H9 (cell line): ENCODE data around the gene CSNK2B. TPM values are rescaled to one million over a fixed set of nuclear protein-coding genes. Genes with fewer than 3 reads are reported as not detected.

Experiments
- DNase-seq: peaks from one replicate; pipeline ENCODE4 v3.0.0-alpha.2; 2017
- H2AFZ ChIP-seq: one replicate; pipeline ENCODE4 v1.6.1; 2013; ENCODE audit warnings: mild to moderate bottlenecking, low read length, control low read depth, moderate library complexity
- H2AK5ac ChIP-seq: 2 replicates; pipeline ENCODE4 v1.6.1; 2013; ENCODE audit warnings: low read length, control low read depth, mixed read lengths; ENCODE audit not compliant: insufficient read length
- H2BK120ac ChIP-seq: one replicate; pipeline ENCODE4 v1.6.1; 2013; ENCODE audit warnings: low read depth, mild to moderate bottlenecking, low read length, control low read depth, inconsistent platforms; ENCODE audit not compliant: poor library complexity, severe bottlenecking
- H2BK12ac ChIP-seq: 2 replicates; pipeline ENCODE4 v1.6.1; 2013; ENCODE audit warnings: low read length, control low read depth, mixed read lengths, low read depth; ENCODE audit not compliant: insufficient read length
- H2BK15ac ChIP-seq: 2 replicates; pipeline ENCODE4 v1.6.1; 2013; ENCODE audit warnings: low read depth, low read length, control low read depth
- H2BK20ac ChIP-seq: one replicate; pipeline ENCODE4 v1.6.1; 2013; ENCODE audit warnings: low read depth, mild to moderate bottlenecking, low read length, control low read depth, inconsistent platforms; ENCODE audit not compliant: poor library complexity, severe bottlenecking
- H2BK5ac ChIP-seq: 2 replicates; pipeline ENCODE4 v1.6.1; 2013; ENCODE audit warnings: low read length, control low read depth, mixed read lengths; ENCODE audit not compliant: insufficient read length
- H3K14ac ChIP-seq: 2 replicates; pipeline ENCODE4 v1.6.1; 2013; ENCODE audit warnings: low read length, control low read depth; ENCODE audit not compliant: insufficient read depth
- H3K18ac ChIP-seq: 2 replicates; pipeline ENCODE4 v1.6.1; 2013; ENCODE audit warnings: low read depth, mild to moderate bottlenecking, mixed read lengths, low read length, control low read depth; ENCODE audit not compliant: insufficient read length
- H3K23ac ChIP-seq: 2 replicates; pipeline ENCODE4 v1.6.1; 2013; ENCODE audit warnings: low read length, control low read depth, mixed read lengths, low read depth; ENCODE audit not compliant: insufficient read length
- H3K23me2 ChIP-seq: 2 replicates; pipeline ENCODE4 v1.6.1; 2013; ENCODE audit warnings: low read depth, mild to moderate bottlenecking, mixed read lengths, low read length, control low read depth; ENCODE audit not compliant: insufficient read length, poor library complexity, severe bottlenecking
- H3K27ac ChIP-seq: 2 replicates; pipeline ENCODE4 v1.5.1; 2013; ENCODE audit warnings: low read length, control low read depth, mixed read lengths, low read depth; ENCODE audit not compliant: insufficient read length
- H3K27me3 ChIP-seq: 2 replicates; pipeline ENCODE4 v1.6.1; 2013; ENCODE audit warnings: low read length, control low read depth, inconsistent platforms; ENCODE audit not compliant: insufficient read depth
- H3K4ac ChIP-seq: 2 replicates; pipeline ENCODE4 v1.6.1; 2013; ENCODE audit warnings: low read depth, mild to moderate bottlenecking, control low read depth, inconsistent platforms, low read length, moderate library complexity
- H3K4me1 ChIP-seq: 2 replicates; pipeline ENCODE4 v1.6.1; 2013; ENCODE audit warnings: low read length, control low read depth, inconsistent platforms; ENCODE audit not compliant: insufficient read depth
- H3K4me2 ChIP-seq: 2 replicates; pipeline ENCODE4 v1.6.1; 2013; ENCODE audit warnings: low read length, control low read depth, mixed read lengths; ENCODE audit not compliant: insufficient read length, insufficient read depth
- H3K56ac ChIP-seq: 2 replicates; pipeline ENCODE4 v1.6.1; 2013; ENCODE audit warnings: low read depth, mild to moderate bottlenecking, mixed read lengths, low read length, control low read depth; ENCODE audit not compliant: insufficient read length
- H3K79me1 ChIP-seq: 2 replicates; pipeline ENCODE4 v1.6.1; 2013; ENCODE audit warnings: low read depth, mild to moderate bottlenecking, moderate library complexity, low read length, control low read depth, inconsistent platforms; ENCODE audit not compliant: insufficient read depth, poor library complexity, severe bottlenecking
- H3K79me2 ChIP-seq: 2 replicates; pipeline ENCODE4 v1.6.1; 2013; ENCODE audit warnings: low read length, control low read depth, inconsistent platforms; ENCODE audit not compliant: insufficient read depth
- H3K9ac ChIP-seq: 2 replicates; pipeline ENCODE4 v1.6.1; 2013; ENCODE audit warnings: low read length, control low read depth, mixed read lengths; ENCODE audit not compliant: insufficient read length; ENCODE audit errors: extremely low read depth
- H3K9me3 ChIP-seq: one replicate; pipeline ENCODE4 v1.6.1; 2013; ENCODE audit warnings: low read depth, low read length, inconsistent platforms; ENCODE audit not compliant: control insufficient read depth
- H3T11ph ChIP-seq: one replicate; pipeline ENCODE4 v1.6.1; 2013; ENCODE audit warnings: mild to moderate bottlenecking, low read length, control low read depth, inconsistent platforms
- H4K20me1 ChIP-seq: one replicate; pipeline ENCODE4 v1.6.1; 2013; ENCODE audit not compliant: control insufficient read depth, insufficient read length, insufficient read depth
- H4K5ac ChIP-seq: 2 replicates; pipeline ENCODE4 v1.6.1; 2013; ENCODE audit warnings: low read depth, mild to moderate bottlenecking, mixed read lengths, low read length, control low read depth; ENCODE audit not compliant: insufficient read length
- H4K8ac ChIP-seq: replicated peaks from 2 replicates; pipeline ENCODE4 v1.6.1; 2013; ENCODE audit warnings: low read length, control low read depth, mixed read lengths, low read depth; ENCODE audit not compliant: insufficient read length
- H4K91ac ChIP-seq: 2 replicates; pipeline ENCODE4 v1.6.1; 2013; ENCODE audit warnings: low read depth, mild to moderate bottlenecking, moderate library complexity, mixed read lengths, low read length, control low read depth; ENCODE audit not compliant: insufficient read length
- H3K27ac Mint-ChIP-seq, 3 experiments: 2 replicates in 2 of 3; 3 replicates in 1 of 3; pipeline ENCODE4 v1.8.0; 2020 to 2021; ENCODE audit warnings: mixed read lengths in 3 of 3, mild to moderate bottlenecking in 1 of 3, moderate library complexity in 1 of 3
- H3K27me3 Mint-ChIP-seq: 2 replicates; pipeline ENCODE4 v1.8.0; 2021; ENCODE audit warnings: low read depth, mild to moderate bottlenecking, moderate library complexity, mixed read lengths
- H3K36me3 Mint-ChIP-seq, 3 experiments: 2 replicates in 2 of 3; 3 replicates in 1 of 3; pipeline ENCODE4 v1.8.0; 2020 to 2021; ENCODE audit warnings: low read depth in 3 of 3, mixed read lengths in 3 of 3; ENCODE audit not compliant: insufficient read depth in 1 of 3
- H3K4me1 Mint-ChIP-seq, 2 experiments: 2 replicates each; pipeline ENCODE4 v1.8.0; 2020; ENCODE audit warnings: mixed read lengths in 2 of 2
- H3K4me3 Mint-ChIP-seq, 2 experiments: 2 replicates in 1 of 2; 3 replicates in 1 of 2; pipeline ENCODE4 v1.8.0; 2020 to 2021; ENCODE audit warnings: mild to moderate bottlenecking in 2 of 2, mixed read lengths in 2 of 2, moderate library complexity in 1 of 2
- H3K9me3 Mint-ChIP-seq, 2 experiments: 2 replicates in 1 of 2; 3 replicates in 1 of 2; pipeline ENCODE4 v1.8.0; 2020; ENCODE audit warnings: mild to moderate bottlenecking in 2 of 2, mixed read lengths in 2 of 2, moderate library complexity in 1 of 2
- WGBS: extraction: QIAGEN DNeasy Blood & Tissue Kit; methylation state at CpG from one replicate; pipeline ENCODE4 v1.1.7; 2013; ENCODE audit warnings: missing lambda C conversion rate, low lambda C conversion rate, mixed read lengths; ENCODE audit not compliant: insufficient read length; ENCODE audit errors: extremely low coverage; 5-methylcytosine and 5-hydroxymethylcytosine counted together
- total RNA-seq: library from RNA; stranded (reverse); gene quantifications from 2 replicates; pipeline ENCODE4 v1.2.1, GENCODE V29; 2021
- TF ChIP-seq, protein P1 (sequence below): fragments of 200-600 bp; sonication (generic); conservative IDR thresholded peaks from 3 replicates; pipeline ENCODE4 v1.8.0; 2021; ENCODE audit warnings: antibody characterized with exemption, mild to moderate bottlenecking

CSNK2B gene
- total RNA-seq, 1 experiment from 2014 or later, result 187 TPM

DNA sequence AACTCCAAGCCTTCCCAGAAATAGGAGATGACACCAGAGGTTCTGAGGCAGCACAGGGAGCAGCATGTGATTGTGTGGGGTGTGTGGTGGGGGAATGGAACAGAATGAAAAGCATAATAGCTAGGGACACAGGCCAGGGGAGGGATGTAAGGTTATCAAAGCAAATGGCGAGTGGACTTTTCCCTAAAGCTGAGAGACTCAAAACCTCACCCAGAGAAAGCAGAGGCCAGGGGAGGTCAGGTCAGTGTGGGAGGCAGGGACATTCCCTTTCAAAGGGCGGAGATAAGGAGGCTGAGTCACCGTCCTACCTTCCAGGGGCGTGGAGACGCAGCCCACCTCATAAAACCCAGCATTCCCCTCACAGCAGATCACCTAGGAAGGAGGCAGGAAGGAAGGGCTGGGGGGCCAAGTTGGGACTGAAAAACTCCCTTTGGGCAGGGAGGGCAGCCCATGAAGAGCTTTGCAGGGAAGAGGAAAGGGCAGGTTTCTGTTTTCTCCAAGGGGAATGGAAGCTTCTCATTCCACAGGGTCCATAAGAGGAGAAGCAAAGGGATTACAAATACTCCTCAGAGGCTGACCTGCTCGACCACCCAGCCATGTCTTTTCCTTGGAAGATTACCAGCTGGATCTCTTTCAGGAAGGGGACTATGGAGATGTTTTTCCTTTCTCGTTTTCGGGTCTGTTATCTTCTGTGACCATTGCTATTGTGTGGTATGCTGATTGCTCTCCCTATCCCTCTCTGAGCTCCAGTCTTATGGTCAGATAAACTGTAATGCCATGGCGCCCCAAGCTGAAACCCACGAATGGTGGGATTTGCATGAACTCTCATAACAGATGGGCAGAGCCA lies 24.6 kb downstream of the CSNK2B start:
- Histone ChIP-seq H3T11ph (no peak overlapping the region), H3K4me1 (no peaks in the 10 kb centered on the region), H3K9me3 (no peaks in the 10 kb centered on the region), H4K8ac (no peak overlapping the region), H3K27ac (no peak overlapping the region), H2AFZ (no peak overlapping the region), H3K56ac (no peak overlapping the region), H3K27me3 (no peaks in the 10 kb centered on the region), H3K79me1 (no peaks in the 10 kb centered on the region), H3K18ac (no peak overlapping the region), H4K20me1 (no peaks in the 10 kb centered on the region), H2BK15ac (no peak overlapping the region), H2BK12ac (no peak overlapping the region), H4K5ac (no peak overlapping the region), H3K4me2 (no peak overlapping the region), H3K14ac (no peak overlapping the region), H3K79me2 (no peaks in the 10 kb centered on the region), H2BK5ac (no peak overlapping the region), H3K9ac (no peak overlapping the region), H2AK5ac (no peak overlapping the region), H3K23ac (no peak overlapping the region), H3K4ac (no peak overlapping the region), H2BK20ac (no peak overlapping the region), H2BK120ac (no peak overlapping the region), H4K91ac (no peak overlapping the region), H3K23me2 (no peaks in the 10 kb centered on the region)
- TF ChIP-seq, protein P1, sequence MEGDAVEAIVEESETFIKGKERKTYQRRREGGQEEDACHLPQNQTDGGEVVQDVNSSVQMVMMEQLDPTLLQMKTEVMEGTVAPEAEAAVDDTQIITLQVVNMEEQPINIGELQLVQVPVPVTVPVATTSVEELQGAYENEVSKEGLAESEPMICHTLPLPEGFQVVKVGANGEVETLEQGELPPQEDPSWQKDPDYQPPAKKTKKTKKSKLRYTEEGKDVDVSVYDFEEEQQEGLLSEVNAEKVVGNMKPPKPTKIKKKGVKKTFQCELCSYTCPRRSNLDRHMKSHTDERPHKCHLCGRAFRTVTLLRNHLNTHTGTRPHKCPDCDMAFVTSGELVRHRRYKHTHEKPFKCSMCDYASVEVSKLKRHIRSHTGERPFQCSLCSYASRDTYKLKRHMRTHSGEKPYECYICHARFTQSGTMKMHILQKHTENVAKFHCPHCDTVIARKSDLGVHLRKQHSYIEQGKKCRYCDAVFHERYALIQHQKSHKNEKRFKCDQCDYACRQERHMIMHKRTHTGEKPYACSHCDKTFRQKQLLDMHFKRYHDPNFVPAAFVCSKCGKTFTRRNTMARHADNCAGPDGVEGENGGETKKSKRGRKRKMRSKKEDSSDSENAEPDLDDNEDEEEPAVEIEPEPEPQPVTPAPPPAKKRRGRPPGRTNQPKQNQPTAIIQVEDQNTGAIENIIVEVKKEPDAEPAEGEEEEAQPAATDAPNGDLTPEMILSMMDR, result no peak
- Mint-ChIP-seq H3K9me3 (no peaks in the 10 kb centered on the region; a peak in 1 of 5 replicates), H3K27me3 (no peaks in the 10 kb centered on the region), H3K4me1 (peaks cover 5 to 10% of the 10 kb centered on the region in 2 experiments; a peak in 3 of 4 replicates), H3K27ac (peak overlapping the region in 1 of 3 experiments; percentile 24; a peak in 2 of 7 replicates), H3K36me3 (peaks cover 14 to 67% (median 46%) of the 10 kb centered on the region in 3 experiments; a peak in 6 of 7 replicates), H3K4me3 (no peak overlapping the region)
- no CpG with 5 or more reads among the region's 10 CpGs for WGBS
- no peak for DNase-seq
